HFF-Myc (cell line): ENCODE data around the gene C17orf67.
"Not testable (repeated sequence)": the region's sequence is repeated elsewhere in the genome, so short reads cannot be mapped to it uniquely, and the experiment has no call there.

Experiments used
- DNase-seq: peaks from one replicate; pipeline ENCODE4 v3.0.0-alpha.2; 2011; ENCODE audit warnings: low read depth; ENCODE audit errors: extremely low read depth
- H3K4me3 ChIP-seq: replicated peaks from 2 replicates; pipeline ENCODE4 v1.5.1; 2011; ENCODE audit warnings: low read depth, mild to moderate bottlenecking, control low read depth, low read length
- TF ChIP-seq, protein P1 (sequence below): IDR thresholded peaks from 2 replicates; pipeline ENCODE4 v1.5.1; 2012; ENCODE audit warnings: mild to moderate bottlenecking, low read depth, low read length, control low read depth; ENCODE audit errors: missing control alignments

The C17orf67 gene

DNA sequence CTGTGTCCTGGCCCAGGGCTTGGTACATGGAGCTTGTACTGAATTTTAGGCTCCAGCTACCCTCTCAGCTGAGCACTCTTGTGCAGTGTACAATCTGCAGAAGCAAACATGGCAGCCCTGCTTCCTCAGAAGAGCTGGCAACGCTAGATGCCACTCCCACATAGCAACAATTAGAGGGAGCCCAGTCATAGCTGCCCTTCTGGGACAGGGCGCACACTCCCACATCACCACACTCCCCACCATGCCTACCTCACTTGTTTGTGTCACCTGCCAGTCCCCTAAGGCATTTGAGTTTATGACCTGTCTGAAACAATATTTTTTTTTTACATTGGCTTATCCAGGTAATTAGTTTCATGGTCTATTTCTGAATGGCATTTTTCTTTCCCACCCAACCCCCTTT lies 72.3 kb downstream of the C17orf67 start:
- TF ChIP-seq, protein P1, sequence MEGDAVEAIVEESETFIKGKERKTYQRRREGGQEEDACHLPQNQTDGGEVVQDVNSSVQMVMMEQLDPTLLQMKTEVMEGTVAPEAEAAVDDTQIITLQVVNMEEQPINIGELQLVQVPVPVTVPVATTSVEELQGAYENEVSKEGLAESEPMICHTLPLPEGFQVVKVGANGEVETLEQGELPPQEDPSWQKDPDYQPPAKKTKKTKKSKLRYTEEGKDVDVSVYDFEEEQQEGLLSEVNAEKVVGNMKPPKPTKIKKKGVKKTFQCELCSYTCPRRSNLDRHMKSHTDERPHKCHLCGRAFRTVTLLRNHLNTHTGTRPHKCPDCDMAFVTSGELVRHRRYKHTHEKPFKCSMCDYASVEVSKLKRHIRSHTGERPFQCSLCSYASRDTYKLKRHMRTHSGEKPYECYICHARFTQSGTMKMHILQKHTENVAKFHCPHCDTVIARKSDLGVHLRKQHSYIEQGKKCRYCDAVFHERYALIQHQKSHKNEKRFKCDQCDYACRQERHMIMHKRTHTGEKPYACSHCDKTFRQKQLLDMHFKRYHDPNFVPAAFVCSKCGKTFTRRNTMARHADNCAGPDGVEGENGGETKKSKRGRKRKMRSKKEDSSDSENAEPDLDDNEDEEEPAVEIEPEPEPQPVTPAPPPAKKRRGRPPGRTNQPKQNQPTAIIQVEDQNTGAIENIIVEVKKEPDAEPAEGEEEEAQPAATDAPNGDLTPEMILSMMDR = no peak
- no peak overlapping the region for H3K4me3 ChIP-seq
- no peak for DNase-seq

DNA sequence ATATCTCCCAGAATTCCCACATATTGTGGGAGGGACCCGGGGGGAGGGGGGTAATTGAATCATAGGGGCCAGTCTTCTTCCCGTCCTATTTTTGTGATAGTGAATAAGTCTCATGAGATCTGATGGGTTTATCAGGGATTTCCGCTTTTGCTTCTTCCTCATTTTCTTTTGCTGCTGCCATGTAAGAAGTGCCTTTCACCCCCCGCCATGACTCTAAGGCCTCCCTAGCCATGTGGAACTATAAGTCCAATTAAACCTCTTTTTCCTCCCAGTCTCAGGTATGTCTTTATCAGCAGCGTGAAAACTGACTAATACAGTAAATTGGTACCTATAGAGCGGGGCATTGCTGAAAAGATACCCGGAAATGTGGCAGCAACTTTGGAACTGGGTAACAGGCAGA lies 76.1 kb downstream of the C17orf67 start:
- not testable (repeated sequence) for H3K4me3 ChIP-seq, DNase-seq

DNA sequence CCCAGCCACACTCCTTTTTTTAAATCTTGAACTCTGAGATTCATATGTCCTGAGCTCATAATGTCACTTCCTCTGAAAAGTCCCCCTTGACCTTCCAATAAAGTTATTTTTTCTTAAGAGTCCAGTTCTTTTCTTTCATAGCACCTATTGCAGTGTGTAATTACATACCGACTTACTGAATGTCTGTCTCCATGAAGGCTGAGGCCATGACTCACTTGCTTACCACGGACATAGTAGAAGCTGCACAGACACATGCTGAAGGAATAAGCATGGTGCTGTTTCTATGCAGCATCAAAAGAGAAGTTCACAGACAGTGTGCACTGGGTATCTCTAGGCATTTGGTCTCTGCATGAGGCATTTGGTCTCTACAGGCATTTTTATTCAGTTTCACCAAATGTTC lies 77.2 kb downstream of the C17orf67 start:
- peak; percentile 83 for DNase-seq
- H3K4me3 ChIP-seq = no peak overlapping the region
- TF ChIP-seq, protein P1 = no peak

DNA sequence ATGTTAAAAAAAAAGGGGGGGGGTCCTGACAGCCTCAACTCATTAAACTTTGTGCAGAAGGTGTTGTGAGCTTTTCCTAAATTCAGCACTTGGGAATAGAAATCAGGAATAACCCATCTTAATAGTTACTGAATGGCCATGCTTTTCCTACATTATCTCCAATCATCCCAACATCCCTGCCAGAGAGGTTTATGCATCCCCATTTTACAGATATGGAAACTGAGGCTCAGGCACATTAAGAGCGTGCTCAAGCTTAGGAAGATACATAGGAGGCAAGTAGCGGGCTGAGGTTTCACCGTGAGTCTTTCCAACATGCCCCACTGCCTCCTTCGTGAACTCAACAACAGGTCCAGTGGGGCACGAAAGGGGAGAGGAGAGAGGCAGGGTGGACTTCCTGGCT lies 78.4 kb downstream of the C17orf67 start:
- TF ChIP-seq, protein P1 = no peak
- DNase-seq = no peak
- H3K4me3 ChIP-seq = no peak overlapping the region

DNA sequence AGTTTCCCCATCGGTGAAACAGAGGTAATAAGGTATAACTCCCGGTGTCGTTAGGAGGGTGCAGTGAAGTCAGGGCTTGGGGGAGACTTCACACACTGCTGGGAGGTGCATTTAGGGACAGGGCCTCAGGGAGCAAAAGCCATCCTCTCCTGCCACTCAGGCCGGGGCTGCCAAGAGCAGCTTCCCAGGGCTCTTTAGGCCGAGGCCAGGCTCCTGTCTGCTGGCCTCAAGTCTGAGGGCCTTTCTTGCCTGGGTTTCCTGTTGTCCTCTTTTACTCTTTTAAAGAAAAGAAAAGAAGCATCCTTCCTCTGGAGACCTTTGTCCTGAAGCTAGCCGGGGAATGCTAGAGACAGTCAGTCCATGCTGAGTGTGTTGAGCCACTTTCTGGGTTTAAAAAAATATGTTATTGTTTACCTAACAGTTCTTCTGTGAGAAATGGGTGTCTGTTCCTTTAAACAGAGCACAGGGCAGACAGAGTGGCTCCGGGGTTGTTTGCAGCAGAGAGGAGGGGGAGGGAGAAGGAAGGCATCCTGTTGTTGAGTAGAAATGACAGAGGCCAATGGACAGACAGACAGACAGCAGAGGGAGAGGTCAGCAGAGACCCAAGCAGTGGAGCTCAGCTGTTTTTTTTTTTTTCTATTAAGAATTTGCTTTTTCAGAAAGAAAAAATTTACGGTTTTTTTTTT lies 79.1 kb downstream of the C17orf67 start:
- no peak for DNase-seq
- H3K4me3 ChIP-seq = no peak overlapping the region
- TF ChIP-seq, protein P1 = no peak

DNA sequence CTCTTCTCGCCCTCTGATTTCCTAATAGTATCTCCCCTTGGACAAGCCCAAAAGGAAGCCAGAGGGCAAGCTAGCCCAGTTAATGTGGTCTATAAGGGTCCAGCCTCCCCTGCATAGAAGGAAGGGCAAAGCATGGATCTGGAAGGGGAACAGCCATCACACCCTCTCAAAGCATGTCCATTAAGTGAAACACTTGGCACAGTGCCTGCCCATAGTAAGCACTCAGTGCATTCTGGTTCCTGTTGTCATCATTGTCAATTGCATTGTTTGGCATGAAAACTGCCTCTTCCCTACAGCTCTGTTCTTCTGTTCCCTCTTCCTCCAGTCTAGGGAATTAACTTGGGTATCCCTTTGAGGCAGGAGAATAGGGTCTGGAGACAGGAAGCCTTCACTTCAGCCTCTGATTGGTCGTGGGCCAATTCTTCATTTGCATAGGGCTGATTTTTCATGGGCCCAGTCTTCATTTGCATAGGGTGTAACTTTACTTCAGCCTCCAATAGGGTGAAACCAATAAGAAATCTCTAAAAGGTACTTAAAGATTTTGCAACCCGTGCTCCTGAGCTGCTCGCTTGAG lies 81.4 kb downstream of the C17orf67 start:
- DNase-seq = no peak
- no peak overlapping the region for H3K4me3 ChIP-seq
- TF ChIP-seq, protein P1 = no peak

DNA sequence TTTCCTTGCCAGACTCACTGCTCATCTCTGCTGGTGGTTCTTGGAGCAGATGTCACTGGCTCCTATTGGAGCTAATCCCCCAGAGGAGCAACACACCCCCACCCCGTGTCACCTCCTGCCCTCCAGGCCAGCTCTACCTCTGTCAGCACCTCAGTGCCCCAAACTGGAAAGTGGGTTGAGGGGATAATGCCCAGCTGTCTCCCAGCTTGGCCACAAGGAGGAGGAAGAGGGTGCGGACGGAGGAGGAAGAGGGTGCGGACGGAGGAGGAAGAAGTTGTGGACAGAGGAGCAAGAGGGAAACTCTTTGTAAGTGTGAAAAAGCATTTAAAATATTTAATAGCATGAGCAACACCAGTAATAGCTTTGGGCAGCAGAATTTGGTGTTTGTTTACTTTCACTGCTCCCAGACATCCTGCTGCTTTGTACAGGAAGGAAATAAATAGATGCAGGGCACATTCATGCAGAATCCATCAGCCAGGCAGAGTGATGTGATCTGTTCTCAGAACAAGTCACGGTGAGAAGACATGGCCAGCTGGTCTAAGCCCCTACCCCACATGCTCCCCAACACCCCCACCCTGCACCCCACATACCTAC lies 82.5 kb downstream of the C17orf67 start:
- no peak for DNase-seq
- TF ChIP-seq, protein P1 = peak; percentile 41

More for the DNA sequence above, 82.5 kb downstream of the C17orf67 start:
- no peak overlapping the region for H3K4me3 ChIP-seq
